Kidney epithelial cell (primary cell): ENCODE data around the gene ARHGEF9. TPM values are rescaled to one million over a fixed set of nuclear protein-coding genes. Genes with fewer than 3 reads are reported as not detected.

Experiments
- DNase-seq: peaks from one replicate; pipeline ENCODE4 v3.0.0-alpha.2; 2010; ENCODE audit warnings: low read depth
- H3K27me3 ChIP-seq: 2 replicates; pipeline ENCODE4 v1.6.0; 2011; ENCODE audit warnings: low read length; ENCODE audit not compliant: control insufficient read depth, insufficient read depth
- H3K36me3 ChIP-seq: 2 replicates; pipeline ENCODE4 v1.5.1; 2011; ENCODE audit warnings: low read length; ENCODE audit not compliant: control insufficient read depth, insufficient read depth
- H3K4me3 ChIP-seq: 2 replicates; pipeline ENCODE4 v1.5.1; 2011; ENCODE audit warnings: low read depth, mild to moderate bottlenecking, control low read depth, low read length
- total RNA-seq: library from RNA; depleted of rRNA; stranded (reverse); fragments of >200 nt; gene quantifications from 2 replicates; pipeline ENCODE4 v1.2.3, GENCODE V29; 2015
- TF ChIP-seq, protein P1 (sequence below): IDR thresholded peaks from 2 replicates; pipeline ENCODE4 v1.5.1; 2011; ENCODE audit warnings: mild to moderate bottlenecking, moderate library complexity, low read length, control low read depth, inconsistent platforms; ENCODE audit not compliant: insufficient read depth, poor library complexity, severe bottlenecking

The ARHGEF9 gene
- total RNA-seq, 1 donor from 2014 or later, result 14.4 TPM

DNA sequence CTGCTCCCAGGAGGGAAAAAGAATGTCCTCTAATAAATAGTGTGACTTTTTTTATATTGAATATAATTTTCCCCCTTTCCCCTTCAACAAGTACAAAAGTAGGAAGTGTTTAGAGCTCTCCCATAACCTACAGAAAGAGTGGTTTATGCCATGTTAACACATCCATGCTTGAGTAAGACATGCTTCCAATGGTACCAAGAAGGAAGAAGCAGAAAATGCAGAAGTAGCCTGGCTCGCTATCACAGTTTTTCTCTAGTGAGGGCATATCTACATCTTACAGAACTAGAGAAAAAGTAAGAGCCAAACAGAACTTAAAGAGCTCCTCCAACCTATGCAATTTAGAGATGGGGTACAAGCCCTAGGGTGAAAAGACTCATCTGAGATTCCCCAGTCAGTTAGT, 82.5 kb downstream of the ARHGEF9 start:
- Histone ChIP-seq H3K4me3 (no peak overlapping the region), H3K36me3 (no peaks in the 10 kb centered on the region), H3K27me3 (no peaks in the 10 kb centered on the region)
- no peak for DNase-seq
- TF ChIP-seq, protein P1, sequence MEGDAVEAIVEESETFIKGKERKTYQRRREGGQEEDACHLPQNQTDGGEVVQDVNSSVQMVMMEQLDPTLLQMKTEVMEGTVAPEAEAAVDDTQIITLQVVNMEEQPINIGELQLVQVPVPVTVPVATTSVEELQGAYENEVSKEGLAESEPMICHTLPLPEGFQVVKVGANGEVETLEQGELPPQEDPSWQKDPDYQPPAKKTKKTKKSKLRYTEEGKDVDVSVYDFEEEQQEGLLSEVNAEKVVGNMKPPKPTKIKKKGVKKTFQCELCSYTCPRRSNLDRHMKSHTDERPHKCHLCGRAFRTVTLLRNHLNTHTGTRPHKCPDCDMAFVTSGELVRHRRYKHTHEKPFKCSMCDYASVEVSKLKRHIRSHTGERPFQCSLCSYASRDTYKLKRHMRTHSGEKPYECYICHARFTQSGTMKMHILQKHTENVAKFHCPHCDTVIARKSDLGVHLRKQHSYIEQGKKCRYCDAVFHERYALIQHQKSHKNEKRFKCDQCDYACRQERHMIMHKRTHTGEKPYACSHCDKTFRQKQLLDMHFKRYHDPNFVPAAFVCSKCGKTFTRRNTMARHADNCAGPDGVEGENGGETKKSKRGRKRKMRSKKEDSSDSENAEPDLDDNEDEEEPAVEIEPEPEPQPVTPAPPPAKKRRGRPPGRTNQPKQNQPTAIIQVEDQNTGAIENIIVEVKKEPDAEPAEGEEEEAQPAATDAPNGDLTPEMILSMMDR, result no peak

DNA sequence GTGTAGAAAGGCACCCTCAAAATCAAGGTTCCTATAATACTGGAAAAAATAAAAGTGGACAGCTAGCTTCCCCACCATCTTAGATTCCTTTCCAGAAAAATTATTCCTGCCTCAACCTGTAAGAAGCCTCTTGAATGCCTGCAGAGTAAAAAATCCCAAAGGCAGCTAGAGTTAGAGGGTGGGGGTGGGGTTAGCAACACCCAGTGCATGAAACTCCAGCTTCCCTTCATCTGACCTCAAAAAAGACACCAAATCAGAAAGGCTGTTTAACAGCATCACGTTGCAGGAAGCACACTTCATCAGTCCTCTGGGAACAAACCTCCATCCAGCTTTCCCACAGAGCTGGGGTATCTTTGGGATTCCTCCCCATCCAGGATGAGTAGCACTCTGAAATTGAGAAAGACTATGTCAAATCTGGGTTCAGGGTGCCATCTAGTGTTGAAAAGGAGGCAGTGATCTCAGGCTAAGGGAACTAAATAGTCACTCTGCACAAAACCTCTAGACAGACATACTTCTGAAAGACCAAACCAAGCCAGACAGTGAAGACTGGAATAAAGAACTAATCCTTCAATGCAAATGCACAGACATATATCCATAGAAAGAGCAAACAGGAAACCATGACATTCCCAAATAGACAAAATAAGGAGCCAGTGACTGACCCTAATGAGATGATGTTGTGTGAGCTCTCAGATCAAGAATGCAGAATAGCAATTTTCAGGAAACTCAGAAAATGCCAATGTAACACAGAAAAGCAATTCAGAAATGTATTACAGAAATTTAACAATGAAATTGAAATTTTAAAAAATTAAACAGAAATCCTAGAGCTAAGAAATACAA, 97.9 kb downstream of the ARHGEF9 start:
- DNase-seq, result no peak
- H3K36me3 ChIP-seq, result no peaks in the 10 kb centered on the region
- TF ChIP-seq, protein P1, result peak; percentile 63
- no peaks in the 10 kb centered on the region for H3K27me3 ChIP-seq
- H3K4me3 ChIP-seq, result no peak overlapping the region

DNA sequence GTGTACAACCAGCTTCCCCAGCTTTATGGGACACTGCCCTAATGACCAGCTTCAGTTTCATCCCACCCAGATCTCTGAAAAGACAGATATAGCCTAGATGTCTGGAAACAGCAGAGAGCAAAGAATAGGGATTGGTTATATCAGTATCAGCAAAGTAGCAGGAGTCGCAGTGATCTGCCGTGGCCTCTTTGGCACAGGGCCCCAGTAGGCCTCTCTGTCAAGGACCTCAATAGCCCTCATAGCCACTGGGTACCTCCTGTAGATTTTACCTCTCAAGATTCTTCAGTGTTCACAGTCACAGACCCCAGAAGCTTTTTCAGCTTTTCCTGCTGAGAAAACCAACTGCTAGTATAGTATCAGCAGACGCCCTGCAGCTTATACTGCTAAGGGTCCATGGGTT, 104.6 kb downstream of the ARHGEF9 start:
- no peak overlapping the region for H3K4me3 ChIP-seq
- DNase-seq, result no peak
- H3K36me3 ChIP-seq, result no peaks in the 10 kb centered on the region
- no peaks in the 10 kb centered on the region for H3K27me3 ChIP-seq
- TF ChIP-seq, protein P1, result no peak

DNA sequence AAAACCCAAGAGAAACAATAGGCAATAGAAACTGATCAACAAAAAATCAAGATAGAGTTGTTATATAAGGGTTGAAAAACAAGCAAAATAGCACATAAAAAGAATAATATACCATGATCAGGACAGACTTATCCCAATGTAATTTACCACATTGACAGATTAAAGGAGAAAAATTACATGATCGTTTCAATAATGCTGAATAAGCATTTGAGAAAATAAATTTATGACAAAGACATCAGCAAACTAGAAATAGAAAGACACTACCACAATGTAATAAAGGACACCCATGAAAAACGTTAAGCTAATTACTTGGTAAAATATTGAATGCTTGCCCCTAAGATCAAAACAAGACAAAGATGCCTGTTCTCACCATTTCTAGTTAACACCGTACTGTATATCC, 105.6 kb downstream of the ARHGEF9 start:
- TF ChIP-seq, protein P1, result no peak
- Histone ChIP-seq H3K36me3 (no peaks in the 10 kb centered on the region), H3K4me3 (no peak overlapping the region), H3K27me3 (no peaks in the 10 kb centered on the region)
- DNase-seq, result no peak

- Histone ChIP-seq H3K4me3 (no peak overlapping the region), H3K36me3 (no peaks in the 10 kb centered on the region), H3K27me3 (no peaks in the 10 kb centered on the region)
- no peak for DNase-seq
- TF ChIP-seq, protein P1, result no peak
These were observed 109.3 kb downstream of the ARHGEF9 start for GRCh38 chrX:63675716-63676115.

DNA sequence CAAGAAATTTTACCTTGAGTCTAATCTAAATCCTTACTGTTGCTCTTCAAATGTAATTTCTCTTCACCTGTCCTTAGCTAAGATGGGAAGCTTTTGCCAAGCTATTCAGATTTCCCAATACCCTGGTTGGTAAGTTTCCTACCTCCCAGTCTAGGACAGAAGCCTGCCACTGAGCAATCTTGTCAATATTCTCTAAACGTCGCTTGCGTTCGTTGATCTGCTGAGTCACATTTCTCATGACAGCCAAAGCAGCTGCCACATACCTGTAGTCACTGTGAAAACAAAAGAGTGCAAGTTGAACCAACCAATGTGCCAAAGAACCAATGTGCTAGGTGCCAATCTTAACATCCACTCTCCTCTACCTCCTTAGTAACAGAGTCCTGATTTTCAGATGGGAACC, 111.1 kb downstream of the ARHGEF9 start:
- Histone ChIP-seq H3K4me3 (no peak overlapping the region), H3K36me3 (no peaks in the 10 kb centered on the region), H3K27me3 (no peaks in the 10 kb centered on the region)
- no peak for DNase-seq
- TF ChIP-seq, protein P1, result no peak
